ENCODE measurements around the gene MOB2.

Gene MOB2

GRCh38 chr11:1480555-1481482 lies 5.8 kb downstream of the MOB2 start:
- DNase-seq (ENCODE audit: insufficient read length, low spot score) (no peak), FAIRE-seq (no peak)
- TF ChIP-seq, protein P1, sequence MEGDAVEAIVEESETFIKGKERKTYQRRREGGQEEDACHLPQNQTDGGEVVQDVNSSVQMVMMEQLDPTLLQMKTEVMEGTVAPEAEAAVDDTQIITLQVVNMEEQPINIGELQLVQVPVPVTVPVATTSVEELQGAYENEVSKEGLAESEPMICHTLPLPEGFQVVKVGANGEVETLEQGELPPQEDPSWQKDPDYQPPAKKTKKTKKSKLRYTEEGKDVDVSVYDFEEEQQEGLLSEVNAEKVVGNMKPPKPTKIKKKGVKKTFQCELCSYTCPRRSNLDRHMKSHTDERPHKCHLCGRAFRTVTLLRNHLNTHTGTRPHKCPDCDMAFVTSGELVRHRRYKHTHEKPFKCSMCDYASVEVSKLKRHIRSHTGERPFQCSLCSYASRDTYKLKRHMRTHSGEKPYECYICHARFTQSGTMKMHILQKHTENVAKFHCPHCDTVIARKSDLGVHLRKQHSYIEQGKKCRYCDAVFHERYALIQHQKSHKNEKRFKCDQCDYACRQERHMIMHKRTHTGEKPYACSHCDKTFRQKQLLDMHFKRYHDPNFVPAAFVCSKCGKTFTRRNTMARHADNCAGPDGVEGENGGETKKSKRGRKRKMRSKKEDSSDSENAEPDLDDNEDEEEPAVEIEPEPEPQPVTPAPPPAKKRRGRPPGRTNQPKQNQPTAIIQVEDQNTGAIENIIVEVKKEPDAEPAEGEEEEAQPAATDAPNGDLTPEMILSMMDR (IDR thresholded peaks at IDR 0.05; ENCODE audit: insufficient read depth, missing control alignments): no peak

GRCh38 chr11:1480191-1480554 lies 6.4 kb downstream of the MOB2 start:
- FAIRE-seq: no peak

DNA sequence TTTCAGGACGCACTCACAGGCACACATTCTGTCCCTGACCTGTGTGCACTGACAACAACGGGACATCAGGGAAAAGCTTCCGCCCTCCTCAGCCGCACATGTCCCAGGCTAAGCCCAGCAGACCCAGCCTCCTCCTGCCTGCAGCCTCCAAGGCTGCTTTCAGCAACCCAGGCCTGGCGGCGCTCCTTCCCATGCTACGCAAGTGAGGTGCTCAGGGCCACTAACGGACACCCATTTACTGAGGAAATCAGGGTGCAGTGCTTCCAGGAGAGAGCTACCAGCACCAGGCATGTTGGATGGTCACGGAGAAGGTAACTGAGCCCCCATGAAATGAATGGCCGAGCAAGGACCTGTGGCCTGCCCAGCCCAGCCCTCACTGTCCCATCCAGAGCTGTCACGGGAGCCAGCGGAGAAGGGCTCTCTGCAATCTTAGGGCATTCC lies 6.9 kb downstream of the MOB2 start:
- TF ChIP-seq, protein P1 (IDR thresholded peaks at IDR 0.05; ENCODE audit: insufficient read depth, missing control alignments): no peak
- FAIRE-seq: no peak
- DNase-seq (ENCODE audit: insufficient read length, low spot score): no peak

More at GRCh38 chr11:1480191-1480554, 6.4 kb downstream of the MOB2 start:
- TF ChIP-seq, protein P1 (IDR thresholded peaks at IDR 0.05; ENCODE audit: insufficient read depth, missing control alignments): no peak
- no peak for DNase-seq (ENCODE audit: insufficient read length, low spot score)

DNA sequence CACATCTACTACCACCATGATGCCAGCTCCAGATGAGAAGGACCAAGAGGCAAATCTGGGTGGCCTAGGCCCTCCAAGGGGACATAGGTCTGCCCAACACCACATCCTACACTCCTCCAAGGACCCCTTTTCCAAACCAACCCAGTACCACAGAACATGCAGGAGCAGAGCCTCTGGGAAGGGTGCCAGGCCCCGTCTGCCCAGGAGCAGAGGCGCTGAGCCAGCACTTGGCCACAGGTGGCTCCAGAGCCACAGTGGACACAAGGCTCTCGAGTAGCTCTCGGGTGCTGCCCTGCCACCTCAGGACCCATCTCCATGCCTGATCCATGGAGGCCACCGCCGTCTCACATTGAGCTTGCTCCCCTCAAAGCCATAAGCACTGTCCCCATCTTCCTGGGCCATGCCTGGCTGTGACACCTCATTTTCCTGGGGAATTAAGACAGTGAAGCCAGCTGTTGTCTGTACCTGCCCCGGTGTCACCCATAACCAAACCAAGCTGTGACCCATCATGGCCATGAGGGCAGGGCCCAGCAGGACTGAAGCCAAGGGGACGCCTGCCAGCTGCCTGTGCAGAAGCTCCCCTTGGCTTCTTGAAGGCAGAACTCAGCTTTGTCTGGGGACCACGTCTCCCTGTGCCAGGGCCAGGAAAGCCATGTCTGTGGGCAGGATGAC lies 7.4 kb downstream of the MOB2 start:
- DNase-seq (ENCODE audit: insufficient read length, low spot score) (no peak), FAIRE-seq (no peak)
- TF ChIP-seq, protein P1 (IDR thresholded peaks at IDR 0.05; ENCODE audit: insufficient read depth, missing control alignments): no peak

DNA sequence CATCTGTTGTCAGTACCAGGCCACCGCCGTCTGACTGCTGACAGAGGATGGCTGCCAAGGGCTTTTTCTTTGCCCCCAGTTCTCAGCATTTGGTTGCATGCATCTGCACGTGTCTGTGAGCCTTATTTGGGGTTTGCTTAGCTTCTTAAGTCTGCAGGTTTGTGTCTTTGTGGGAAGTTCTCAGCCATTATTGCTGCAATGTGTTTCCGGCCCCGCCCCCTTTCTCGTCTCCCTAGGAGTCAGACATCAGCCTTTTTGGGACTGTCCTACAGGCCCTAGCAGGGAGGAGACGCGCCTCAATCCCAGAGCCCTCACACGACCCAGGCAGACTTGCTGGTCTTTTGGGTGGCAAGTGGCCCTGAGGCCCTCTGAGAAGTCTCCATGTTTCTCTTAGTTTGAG lies 8.0 kb downstream of the MOB2 start:
- DNase-seq (ENCODE audit: insufficient read length, low spot score) (no peak), FAIRE-seq (no peak)
- TF ChIP-seq, protein P1 (IDR thresholded peaks at IDR 0.05; ENCODE audit: insufficient read depth, missing control alignments): no peak

- TF ChIP-seq, protein P1 (IDR thresholded peaks at IDR 0.05; ENCODE audit: insufficient read depth, missing control alignments): no peak
- DNase-seq (ENCODE audit: insufficient read length, low spot score) (no peak), FAIRE-seq (no peak)
These were observed 8.6 kb downstream of the MOB2 start for GRCh38 chr11:1478011-1478410.
